Astrocyte of the cerebellum (primary cell): ENCODE measurements around the gene TBC1D22A.

Experiments
- DNase-seq: peaks from one replicate; pipeline ENCODE4 v3.0.0-alpha.2; 2011; ENCODE audit warnings: low read depth
- H3K4me3 ChIP-seq: 2 replicates; pipeline ENCODE4 v1.5.1; 2011; ENCODE audit warnings: mild to moderate bottlenecking, low read depth, low read length, moderate library complexity
- CTCF ChIP-seq: IDR thresholded peaks from 2 replicates; pipeline ENCODE4 v1.5.1; 2012; ENCODE audit warnings: low read length, low read depth, moderate library complexity, mild to moderate bottlenecking; ENCODE audit errors: missing control alignments
- in situ Hi-C: cut with HindIII; loops from 2 replicates; pipeline ENCODE4 v1.10.0; 2017; ENCODE audit warnings: low sequenced_read_pairs

TBC1D22A gene

DNA sequence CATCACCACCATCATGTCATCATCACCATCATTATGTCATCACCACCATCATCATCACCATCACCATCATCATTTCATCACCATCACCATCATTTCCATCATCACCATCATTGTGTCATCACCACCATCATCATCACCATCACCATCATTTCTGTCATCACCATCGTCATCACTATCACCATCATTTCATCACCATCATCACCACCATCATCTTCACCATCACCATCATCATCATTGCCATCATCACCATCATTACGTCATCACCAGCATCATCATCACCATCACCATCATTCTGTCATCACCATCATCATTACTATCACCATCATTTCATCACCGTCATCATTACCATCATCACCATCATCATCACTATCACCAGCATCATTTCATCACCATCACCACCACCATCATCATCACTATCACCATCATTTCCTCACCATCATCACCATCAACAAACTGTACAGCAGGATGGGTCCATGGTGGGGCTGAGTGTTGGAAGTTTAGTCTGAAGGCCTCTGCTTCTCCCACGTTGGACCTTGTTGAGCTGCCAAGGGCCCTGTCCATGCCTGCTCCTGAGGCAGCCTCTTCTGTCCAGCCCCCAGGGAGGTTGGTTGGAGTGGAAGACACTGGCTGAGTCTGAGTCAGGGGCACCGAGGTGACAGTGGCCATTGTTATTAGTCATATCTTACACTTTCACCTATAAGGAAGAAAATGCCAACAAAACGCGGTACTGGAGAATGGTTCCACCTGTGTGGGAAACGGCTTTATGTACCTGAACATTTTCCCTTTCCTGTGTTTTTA lies 247.1 kb downstream of the TBC1D22A start:
- in situ Hi-C loops: no loop called here
- no peak for TF ChIP-seq CTCF
- H3K4me3 ChIP-seq: no peak overlapping the region
- no peak for DNase-seq

DNA sequence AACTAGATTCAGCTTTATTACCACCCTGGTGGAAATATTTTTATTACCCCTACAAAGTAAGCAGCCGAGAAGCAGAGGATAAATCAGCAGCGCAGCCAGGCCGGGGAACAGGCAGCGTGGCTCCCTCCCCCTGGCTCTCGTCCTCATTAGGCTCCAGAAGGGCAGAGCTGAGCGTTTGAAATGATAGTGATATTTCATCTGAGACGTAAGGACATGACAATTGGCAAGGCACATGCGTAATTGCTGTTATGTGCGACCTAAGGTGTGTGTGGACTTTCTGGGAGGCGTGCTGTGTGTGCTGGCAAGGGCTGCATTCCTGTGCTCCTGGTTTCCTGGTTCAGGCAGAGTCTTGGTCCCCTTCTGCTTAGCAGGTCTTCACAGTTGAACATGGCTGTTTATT lies 247.8 kb downstream of the TBC1D22A start:
- no peak overlapping the region for H3K4me3 ChIP-seq
- DNase-seq: no peak
- in situ Hi-C loops: no loop called here
- TF ChIP-seq CTCF: no peak

- H3K4me3 ChIP-seq: no peak overlapping the region
- no peak for DNase-seq
- in situ Hi-C loops: no loop called here
- no peak for TF ChIP-seq CTCF
Measured at GRCh38 chr22:47011131-47011858, 248.8 kb downstream of the TBC1D22A start.

DNA sequence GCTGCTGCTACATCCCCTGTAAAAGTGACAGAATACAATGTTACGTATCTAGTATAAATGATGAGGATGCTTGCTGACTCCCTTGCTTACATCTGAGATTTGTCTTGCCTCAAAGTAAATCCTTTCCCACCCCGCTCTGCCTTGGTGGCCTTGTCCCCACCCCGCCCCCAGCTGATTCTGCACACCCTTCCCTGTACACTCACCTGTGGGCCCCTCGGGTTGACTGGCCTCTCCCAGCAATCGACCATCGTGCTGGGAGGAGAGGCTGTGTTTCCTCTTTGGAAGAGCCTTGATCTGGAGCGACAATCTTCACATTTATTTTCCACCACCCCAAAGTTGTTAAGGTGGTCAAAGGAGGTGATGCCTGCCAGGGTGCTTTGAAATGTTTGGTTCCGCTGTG lies 249.4 kb downstream of the TBC1D22A start:
- no peak for TF ChIP-seq CTCF
- no peak overlapping the region for H3K4me3 ChIP-seq
- DNase-seq: no peak
- in situ Hi-C loops: no loop called here

DNA sequence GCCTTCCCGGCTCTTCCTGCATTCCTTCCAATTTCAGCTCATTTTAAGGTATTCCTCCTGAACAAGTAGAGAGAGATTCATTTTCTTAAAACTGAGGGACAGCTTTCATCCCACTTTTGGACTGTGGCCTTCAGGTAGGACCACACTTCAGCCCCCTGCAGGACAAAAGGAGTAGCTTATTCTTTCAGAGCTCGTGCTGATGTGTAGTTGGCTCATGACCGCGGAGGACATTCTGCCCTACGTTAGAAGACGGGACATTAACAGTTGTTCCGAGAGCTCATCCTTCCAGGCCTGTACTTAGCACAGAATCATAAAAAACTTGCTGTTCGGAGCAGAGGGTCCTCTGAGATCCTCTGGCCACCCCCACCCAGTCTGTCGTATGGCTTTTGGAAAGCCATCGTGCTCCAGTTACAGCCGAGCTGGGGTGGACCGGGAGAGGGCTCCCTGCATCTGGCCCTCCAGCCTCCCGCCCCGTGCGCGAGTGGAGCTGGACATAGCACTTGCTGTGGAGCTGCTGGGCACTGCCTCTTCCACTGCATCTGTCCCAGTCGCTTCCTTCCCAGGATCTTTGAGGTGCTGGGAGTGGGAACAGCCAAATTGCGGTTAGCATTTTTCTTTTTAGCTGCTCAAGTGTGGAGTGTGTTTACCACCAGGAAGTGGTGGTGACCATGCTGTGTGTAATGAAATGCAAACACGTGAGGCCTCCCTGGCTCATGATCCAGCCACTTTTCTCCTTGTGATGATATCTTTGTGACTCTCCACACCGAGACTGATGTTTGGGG lies 250.3 kb downstream of the TBC1D22A start:
- in situ Hi-C loops: no loop called here
- TF ChIP-seq CTCF: peak; percentile 42
- peak; percentile 70 for DNase-seq

DNA sequence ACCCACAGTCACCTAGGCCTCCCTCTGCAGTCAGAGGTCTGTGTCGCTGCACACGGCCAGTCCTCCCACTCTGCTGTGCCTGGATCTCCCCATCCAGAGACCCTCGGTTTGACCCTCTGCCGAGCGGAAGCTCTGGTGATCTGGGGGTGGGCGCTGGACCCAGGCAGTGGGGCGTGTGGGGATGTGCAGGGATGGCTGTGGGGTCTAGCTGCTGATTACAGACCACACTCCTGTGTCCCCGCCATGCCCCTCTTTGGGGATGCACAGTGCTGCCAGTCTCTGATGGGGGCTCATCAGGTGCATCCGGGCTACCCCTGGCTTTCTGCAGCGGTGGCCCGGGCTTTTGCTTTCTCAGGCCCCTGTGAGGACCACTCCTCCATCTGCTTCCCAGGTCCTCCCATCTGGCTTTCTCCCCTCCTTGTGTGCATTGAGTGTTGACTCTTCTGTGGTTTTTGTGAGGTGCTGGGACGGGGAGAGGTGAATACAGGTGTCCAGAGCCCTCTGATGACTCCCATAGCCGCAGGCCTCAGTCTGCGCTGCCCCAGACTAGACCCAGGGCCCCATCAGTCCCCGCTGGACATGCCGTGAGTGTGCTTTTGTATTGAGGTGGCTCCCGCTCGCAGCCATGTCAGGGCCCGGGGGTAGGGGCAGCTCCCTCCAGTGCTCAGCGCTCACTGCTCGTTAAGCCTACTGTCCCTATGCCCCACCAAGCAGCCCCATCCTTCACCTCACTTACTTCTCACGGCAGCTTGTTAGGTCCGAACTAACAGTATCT lies 251.6 kb downstream of the TBC1D22A start:
- DNase-seq: no peak
- H3K4me3 ChIP-seq: no peak overlapping the region
- in situ Hi-C loops: no loop called here
- TF ChIP-seq CTCF: no peak

More for the DNA sequence above, 250.3 kb downstream of the TBC1D22A start:
- no peak overlapping the region for H3K4me3 ChIP-seq
